Stimulated activated CD4-positive, alpha-beta T cell treated with anti-CD3 and anti-CD28 coated beads, Interleukin-4, amount 100 ng/mL, for 4 hours (primary cell): ENCODE data around the gene TYW1B.
"Not testable (repeated sequence)": the region's sequence is repeated elsewhere in the genome, so short reads cannot be mapped to it uniquely, and the experiment has no call there.

Experiments used
- DNase-seq, 2 experiments: peaks; one replicate each; pipeline ENCODE4 v3.0.0-alpha.2; 2020

TYW1B gene

GRCh38 chr7:72622532-72622931, 205.5 kb downstream of the TYW1B start:
- no peak for DNase-seq

- not testable (repeated sequence) for DNase-seq
Measured at GRCh38 chr7:72621761-72622187, 206.2 kb downstream of the TYW1B start.

GRCh38 chr7:72620923-72621322, 207.1 kb downstream of the TYW1B start:
- not testable (repeated sequence) for DNase-seq

GRCh38 chr7:72618435-72619180, 209.4 kb downstream of the TYW1B start:
- not testable (repeated sequence) for DNase-seq

GRCh38 chr7:72609761-72610160, 218.2 kb downstream of the TYW1B start:
- DNase-seq: not testable (repeated sequence)

GRCh38 chr7:72607988-72608387, 220.0 kb downstream of the TYW1B start:
- not testable (repeated sequence) for DNase-seq

- not testable (repeated sequence) for DNase-seq
Measured at GRCh38 chr7:72605863-72606431, 222.1 kb downstream of the TYW1B start.

- not testable (repeated sequence) for DNase-seq
Measured at GRCh38 chr7:72604771-72605611, 223.0 kb downstream of the TYW1B start.

- DNase-seq: not testable (repeated sequence)
Measured at GRCh38 chr7:72603476-72603875, 224.5 kb downstream of the TYW1B start.

- no peak for DNase-seq
Measured at GRCh38 chr7:72603073-72603472, 224.9 kb downstream of the TYW1B start.

- DNase-seq: not testable (repeated sequence)
Measured at GRCh38 chr7:72601683-72602082, 226.3 kb downstream of the TYW1B start.

- not testable (repeated sequence) for DNase-seq
Measured at GRCh38 chr7:72590023-72590422, 238.0 kb downstream of the TYW1B start.

- not testable (repeated sequence) for DNase-seq
Measured at GRCh38 chr7:72587267-72587666, 240.7 kb downstream of the TYW1B start.

GRCh38 chr7:72584576-72584975, 243.4 kb downstream of the TYW1B start:
- not testable (repeated sequence) for DNase-seq

GRCh38 chr7:72583620-72584361, 244.2 kb downstream of the TYW1B start:
- not testable (repeated sequence) for DNase-seq

GRCh38 chr7:72580142-72580770, 247.7 kb downstream of the TYW1B start:
- DNase-seq: not testable (repeated sequence)

GRCh38 chr7:72577107-72577506, 250.9 kb downstream of the TYW1B start:
- DNase-seq: no peak

GRCh38 chr7:72561988-72562387, 266.0 kb downstream of the TYW1B start:
- not testable (repeated sequence) for DNase-seq

GRCh38 chr7:72559546-72559945, 268.5 kb downstream of the TYW1B start:
- not testable (repeated sequence) for DNase-seq

GRCh38 chr7:72556733-72557132, 271.3 kb downstream of the TYW1B start:
- not testable (repeated sequence) for DNase-seq

- not testable (repeated sequence) for DNase-seq
Measured at GRCh38 chr7:72555238-72555637, 272.8 kb downstream of the TYW1B start.

- not testable (repeated sequence) for DNase-seq
Measured at GRCh38 chr7:72554401-72554800, 273.6 kb downstream of the TYW1B start.
